DOHH2 (cell line): ENCODE data around the gene SLC28A1.

ENCODE experiments used
- EZH2phosphoT487 ChIP-seq: fragments of 200-600 bp; sonication (generic); IDR thresholded peaks from 2 replicates; pipeline ENCODE4 v1.6.1; 2017; ENCODE audit warnings: borderline replicate concordance, mild to moderate bottlenecking, antibody characterized with exemption, low read length, moderate library complexity, mixed read lengths
- TF ChIP-seq, protein P1 (sequence below): fragments of 200-600 bp; sonication (generic); IDR thresholded peaks from one replicate; pipeline ENCODE4 v1.5.1; 2014; ENCODE audit warnings: antibody characterized with exemption, mild to moderate bottlenecking, low read depth, low read length; ENCODE audit not compliant: poor library complexity, severe bottlenecking

DNA sequence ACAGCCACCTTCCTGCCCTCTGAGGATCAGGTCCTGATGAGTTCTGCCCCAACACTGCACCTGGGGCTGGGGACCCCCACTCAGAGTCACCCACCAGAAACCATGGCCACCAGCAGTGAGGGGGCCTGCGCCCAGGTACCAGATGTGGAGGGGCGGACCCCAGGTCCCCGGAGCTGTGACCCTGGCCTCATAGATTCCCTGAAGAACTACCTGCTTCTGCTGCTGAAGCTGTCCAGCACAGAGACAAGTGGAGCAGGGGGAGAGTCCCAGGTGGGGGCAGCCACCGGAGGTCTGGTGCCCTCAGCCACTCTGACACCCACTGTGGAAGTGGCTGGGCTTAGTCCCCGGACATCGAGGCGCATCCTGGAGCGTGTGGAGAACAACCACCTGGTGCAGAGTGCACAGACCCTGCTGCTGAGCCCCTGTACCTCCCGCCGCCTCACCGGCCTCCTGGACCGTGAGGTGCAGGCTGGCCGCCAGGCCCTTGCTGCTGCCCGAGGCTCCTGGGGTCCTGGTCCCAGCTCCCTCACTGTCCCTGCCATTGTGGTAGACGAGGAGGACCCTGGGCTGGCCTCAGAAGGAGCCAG, 27.0 kb upstream of the SLC28A1 start:
- TF ChIP-seq, protein P1, sequence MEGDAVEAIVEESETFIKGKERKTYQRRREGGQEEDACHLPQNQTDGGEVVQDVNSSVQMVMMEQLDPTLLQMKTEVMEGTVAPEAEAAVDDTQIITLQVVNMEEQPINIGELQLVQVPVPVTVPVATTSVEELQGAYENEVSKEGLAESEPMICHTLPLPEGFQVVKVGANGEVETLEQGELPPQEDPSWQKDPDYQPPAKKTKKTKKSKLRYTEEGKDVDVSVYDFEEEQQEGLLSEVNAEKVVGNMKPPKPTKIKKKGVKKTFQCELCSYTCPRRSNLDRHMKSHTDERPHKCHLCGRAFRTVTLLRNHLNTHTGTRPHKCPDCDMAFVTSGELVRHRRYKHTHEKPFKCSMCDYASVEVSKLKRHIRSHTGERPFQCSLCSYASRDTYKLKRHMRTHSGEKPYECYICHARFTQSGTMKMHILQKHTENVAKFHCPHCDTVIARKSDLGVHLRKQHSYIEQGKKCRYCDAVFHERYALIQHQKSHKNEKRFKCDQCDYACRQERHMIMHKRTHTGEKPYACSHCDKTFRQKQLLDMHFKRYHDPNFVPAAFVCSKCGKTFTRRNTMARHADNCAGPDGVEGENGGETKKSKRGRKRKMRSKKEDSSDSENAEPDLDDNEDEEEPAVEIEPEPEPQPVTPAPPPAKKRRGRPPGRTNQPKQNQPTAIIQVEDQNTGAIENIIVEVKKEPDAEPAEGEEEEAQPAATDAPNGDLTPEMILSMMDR: no peak
- TF ChIP-seq EZH2phosphoT487: no peak
